Peyer's patch (tissue), 4 donors: ENCODE results near the gene INSYN1. TPM values are rescaled to one million over a fixed set of nuclear protein-coding genes. Genes with fewer than 3 reads are reported as not detected.

Experiments
- DNase-seq, 3 donors: peaks; one replicate each; pipeline ENCODE4 v3.0.0-alpha.2; 2017 to 2019
- H3K27ac ChIP-seq, 4 donors: fragments of 200-600 bp; sonication (generic); one replicate each; pipeline ENCODE4 v1.5.1; 2016 to 2019
- H3K27me3 ChIP-seq, 2 donors: fragments of 200-600 bp; sonication (generic); one replicate each; pipeline ENCODE4 v1.5.1; 2019
- H3K36me3 ChIP-seq, 3 donors: fragments of 200-600 bp; sonication (generic); one replicate each; pipeline ENCODE4 v1.5.1; 2016 to 2019
- H3K4me1 ChIP-seq, 4 donors: fragments of 200-600 bp; sonication (generic); one replicate each; pipeline ENCODE4 v1.5.1; 2016 to 2019
- H3K4me3 ChIP-seq, 4 donors: fragments of 200-600 bp; sonication (generic); 1 replicate in 3 of 4; 2 replicates in 1 of 4; pipeline ENCODE4 v1.5.1; 2016 to 2019; ENCODE audit warnings: mild to moderate bottlenecking in 1 of 4
- H3K9me3 ChIP-seq, 4 donors: fragments of 200-600 bp; sonication (generic); one replicate each; pipeline ENCODE4 v1.5.1; 2016 to 2019; ENCODE audit warnings: mild to moderate bottlenecking in 1 of 4
- POLR2A ChIP-seq, 2 donors: fragments of 450-650 bp; IDR thresholded peaks; one replicate each; pipeline ENCODE4 v1.5.1; 2017; ENCODE audit warnings: antibody characterized with exemption in 2 of 2, mild to moderate bottlenecking in 2 of 2, moderate library complexity in 2 of 2
- total RNA-seq, 4 donors: library from RNA; depleted of rRNA; stranded (reverse); fragments of >200 nt; gene quantifications; one replicate each; pipeline ENCODE4 v1.1.0, GENCODE V29; 2016
- TF ChIP-seq, protein P1 (sequence below), 6 experiments: fragments of 450-650 bp in 4 of 6; fragments of 200-600 bp in 2 of 6; sonication (generic) in 1 of 6; IDR thresholded peaks; one replicate each; pipeline ENCODE4 v1.5.1; 2017 to 2019; ENCODE audit warnings: antibody characterized with exemption in 6 of 6, mild to moderate bottlenecking in 3 of 6, moderate library complexity in 1 of 6

Gene INSYN1
- total RNA-seq, 4 donors from 2014 or later, result 0.13 to 3.3 (median 2.2) TPM; not detected in 1

DNA sequence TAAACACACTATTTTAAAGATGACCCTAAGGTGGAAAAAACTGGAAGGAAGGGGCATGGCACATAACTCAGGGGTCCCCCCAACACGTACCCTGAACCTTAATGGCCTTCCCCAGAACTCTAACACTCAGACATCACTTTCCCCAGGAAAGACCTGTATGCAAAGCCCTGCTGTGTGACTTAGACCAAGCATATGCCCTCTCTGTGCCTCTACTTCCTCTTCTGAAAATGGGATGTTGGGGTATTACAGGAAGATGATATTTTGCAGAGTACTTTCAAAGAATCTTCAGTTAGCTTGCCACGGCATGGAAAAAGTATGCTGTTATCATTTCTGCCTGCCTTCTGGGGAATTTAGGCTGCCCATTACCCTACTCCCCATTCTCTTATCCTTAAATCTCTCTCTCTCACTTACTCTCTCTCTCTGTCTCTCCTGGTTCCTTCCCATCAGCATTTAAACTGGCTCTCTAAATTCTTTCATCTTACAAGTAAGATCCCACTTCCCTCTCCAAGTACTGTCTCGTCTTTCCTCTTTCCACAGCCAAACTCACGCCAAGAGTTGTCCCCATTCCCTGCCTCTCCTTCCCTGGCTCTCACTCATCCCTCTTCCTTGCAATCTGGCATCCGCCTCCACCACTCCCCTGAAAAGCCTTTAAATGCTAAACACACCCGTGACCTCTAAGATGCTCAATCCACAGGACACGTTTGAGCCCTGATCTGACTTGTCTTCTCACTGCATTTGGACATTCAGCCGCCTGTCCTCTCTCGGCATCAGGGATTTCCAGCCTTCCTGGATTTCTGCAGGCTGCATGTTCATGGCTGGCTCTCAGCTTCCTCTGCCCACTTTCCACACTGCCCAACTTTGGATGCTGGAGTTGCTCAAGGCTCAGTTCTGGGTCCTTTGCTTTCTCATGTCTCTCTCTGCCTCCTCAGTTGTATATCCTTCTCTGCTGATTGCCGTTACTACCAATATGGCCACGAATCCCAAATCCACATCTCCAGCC, 7.5 kb upstream of the INSYN1 start:
- Histone ChIP-seq H3K4me1 (no peaks in the 10 kb centered on the region), H3K27me3 (no peaks in the 10 kb centered on the region), H3K4me3 (no peak overlapping the region), H3K27ac (no peak overlapping the region), H3K9me3 (no peaks in the 10 kb centered on the region), H3K36me3 (no peaks in the 10 kb centered on the region)
- TF ChIP-seq, protein P1, sequence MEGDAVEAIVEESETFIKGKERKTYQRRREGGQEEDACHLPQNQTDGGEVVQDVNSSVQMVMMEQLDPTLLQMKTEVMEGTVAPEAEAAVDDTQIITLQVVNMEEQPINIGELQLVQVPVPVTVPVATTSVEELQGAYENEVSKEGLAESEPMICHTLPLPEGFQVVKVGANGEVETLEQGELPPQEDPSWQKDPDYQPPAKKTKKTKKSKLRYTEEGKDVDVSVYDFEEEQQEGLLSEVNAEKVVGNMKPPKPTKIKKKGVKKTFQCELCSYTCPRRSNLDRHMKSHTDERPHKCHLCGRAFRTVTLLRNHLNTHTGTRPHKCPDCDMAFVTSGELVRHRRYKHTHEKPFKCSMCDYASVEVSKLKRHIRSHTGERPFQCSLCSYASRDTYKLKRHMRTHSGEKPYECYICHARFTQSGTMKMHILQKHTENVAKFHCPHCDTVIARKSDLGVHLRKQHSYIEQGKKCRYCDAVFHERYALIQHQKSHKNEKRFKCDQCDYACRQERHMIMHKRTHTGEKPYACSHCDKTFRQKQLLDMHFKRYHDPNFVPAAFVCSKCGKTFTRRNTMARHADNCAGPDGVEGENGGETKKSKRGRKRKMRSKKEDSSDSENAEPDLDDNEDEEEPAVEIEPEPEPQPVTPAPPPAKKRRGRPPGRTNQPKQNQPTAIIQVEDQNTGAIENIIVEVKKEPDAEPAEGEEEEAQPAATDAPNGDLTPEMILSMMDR (IDR thresholded peaks at IDR 0.05), result no peak
- no peak for TF ChIP-seq POLR2A (IDR thresholded peaks at IDR 0.05)
- DNase-seq, result no peak

DNA sequence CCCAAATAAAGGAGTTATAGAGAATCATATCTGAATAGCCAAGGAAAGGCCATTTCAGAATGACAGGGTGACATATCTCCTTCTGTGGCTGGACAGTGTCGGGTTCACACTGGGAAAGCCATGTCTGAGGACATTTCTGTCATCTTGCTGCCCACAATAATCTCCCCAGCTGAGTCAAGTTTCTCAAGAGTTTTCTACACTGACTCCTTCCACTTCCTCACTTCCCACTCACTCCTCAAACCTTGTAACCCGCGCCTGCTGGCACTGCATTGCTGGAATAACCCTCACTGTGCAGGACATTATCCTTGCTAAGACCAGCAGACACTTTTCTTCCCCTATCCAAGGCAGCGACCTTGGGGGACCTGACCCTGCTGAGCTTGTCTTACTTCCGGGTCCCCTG, 5.3 kb upstream of the INSYN1 start:
- TF ChIP-seq, protein P1 (IDR thresholded peaks at IDR 0.05), result no peak
- TF ChIP-seq POLR2A (IDR thresholded peaks at IDR 0.05), result no peak
- no peaks in the 10 kb centered on the region for H3K36me3 ChIP-seq
- no peak overlapping the region for H3K4me3 ChIP-seq
- no peak overlapping the region for H3K27ac ChIP-seq
- H3K9me3 ChIP-seq, result no peaks in the 10 kb centered on the region
- H3K27me3 ChIP-seq, result no peaks in the 10 kb centered on the region
- H3K4me1 ChIP-seq, result no peaks in the 10 kb centered on the region
- DNase-seq, result no peak

DNA sequence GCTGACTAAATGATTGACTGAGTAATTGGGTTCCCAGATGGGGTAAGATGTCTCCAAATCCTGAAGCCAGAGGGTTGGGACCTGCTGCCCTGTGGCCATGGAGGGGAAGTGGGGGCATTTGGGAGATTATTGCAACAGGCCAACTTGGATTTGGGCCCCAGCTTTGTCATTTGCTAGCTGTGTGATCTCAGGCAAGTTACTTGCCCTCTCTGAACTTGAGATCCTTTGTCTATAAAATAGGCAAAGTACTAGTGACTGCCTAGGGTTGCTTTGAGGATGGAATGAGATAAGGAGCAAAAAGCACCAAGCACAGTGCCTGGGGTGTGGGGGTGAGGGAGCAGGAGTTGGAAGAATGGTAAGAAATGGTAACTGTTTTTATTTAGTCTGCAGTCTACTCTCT, 4.4 kb upstream of the INSYN1 start:
- H3K36me3 ChIP-seq, result no peaks in the 10 kb centered on the region
- no peaks in the 10 kb centered on the region for H3K27me3 ChIP-seq
- peaks cover 0 to 3% (median under 1%) of the 10 kb centered on the region in 4 donors for H3K4me1 ChIP-seq
- H3K4me3 ChIP-seq, result no peak overlapping the region
- no peaks in the 10 kb centered on the region for H3K9me3 ChIP-seq
- H3K27ac ChIP-seq, result no peak overlapping the region
- DNase-seq, result no peak
- TF ChIP-seq, protein P1 (IDR thresholded peaks at IDR 0.05), result no peak
- no peak for TF ChIP-seq POLR2A (IDR thresholded peaks at IDR 0.05)

DNA sequence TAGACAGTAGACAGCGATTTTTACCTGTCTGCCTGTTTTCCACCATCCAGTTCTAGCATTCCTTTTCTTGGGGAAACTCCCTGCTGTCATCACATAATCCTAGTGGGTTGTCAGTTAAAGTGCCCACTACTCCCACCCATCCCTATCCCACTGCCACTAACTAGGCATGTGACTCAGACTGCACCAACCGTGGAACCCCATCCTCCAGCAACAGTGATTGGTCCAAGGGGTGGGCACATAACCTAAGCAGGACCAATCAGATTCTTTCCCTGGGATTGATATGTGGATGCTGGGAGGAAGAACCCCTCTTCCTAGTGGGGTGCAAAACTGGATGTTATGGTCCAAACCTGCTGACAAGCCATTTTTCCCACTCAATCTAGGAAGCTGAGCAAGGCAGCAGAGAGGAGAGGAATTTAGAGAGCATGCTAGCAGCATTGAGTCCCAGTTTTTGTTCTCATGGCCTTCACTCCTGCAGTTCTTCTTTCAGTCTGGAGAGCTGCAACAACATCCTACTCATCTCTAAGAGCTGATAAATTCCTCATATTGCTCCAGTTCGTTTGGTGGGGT, 3.9 kb upstream of the INSYN1 start:
- Histone ChIP-seq H3K9me3 (no peaks in the 10 kb centered on the region), H3K4me3 (no peak overlapping the region), H3K4me1 (peaks cover 0 to 8% (median 4%) of the 10 kb centered on the region in 4 donors), H3K27ac (no peak overlapping the region), H3K27me3 (peaks cover 0 to 4% of the 10 kb centered on the region in 2 donors), H3K36me3 (no peaks in the 10 kb centered on the region)
- TF ChIP-seq POLR2A (IDR thresholded peaks at IDR 0.05), result no peak
- TF ChIP-seq, protein P1 (IDR thresholded peaks at IDR 0.05), result no peak
- no peak for DNase-seq

DNA sequence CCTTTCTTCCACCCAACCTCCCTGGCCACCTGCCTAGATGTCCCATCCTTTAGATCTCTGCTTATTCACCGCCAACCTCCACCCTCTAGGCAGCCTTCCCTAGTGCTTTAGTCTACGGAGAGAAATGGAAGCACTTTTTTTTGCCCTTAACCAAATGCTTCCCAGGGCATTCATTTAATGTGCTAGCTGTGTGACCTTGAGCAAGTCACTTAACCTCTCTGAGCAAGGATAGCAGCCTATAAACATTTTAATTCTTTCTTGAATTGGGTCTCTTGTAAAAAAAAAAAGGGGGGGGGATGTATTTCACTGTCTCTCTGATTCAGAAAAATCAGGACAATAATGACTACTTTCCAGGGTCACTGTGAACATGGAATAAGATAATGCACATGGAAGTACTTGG, 3.2 kb upstream of the INSYN1 start:
- no peak for DNase-seq
- H3K9me3 ChIP-seq, result no peaks in the 10 kb centered on the region
- H3K27ac ChIP-seq, result no peak overlapping the region
- no peaks in the 10 kb centered on the region for H3K36me3 ChIP-seq
- no peak overlapping the region for H3K4me3 ChIP-seq
- TF ChIP-seq, protein P1 (IDR thresholded peaks at IDR 0.05), result no peak
- TF ChIP-seq POLR2A (IDR thresholded peaks at IDR 0.05), result no peak
- H3K27me3 ChIP-seq, result peaks cover 0 to 8% of the 10 kb centered on the region in 2 donors
- H3K4me1 ChIP-seq, result peaks cover 0 to 14% (median 5%) of the 10 kb centered on the region in 4 donors
